GM21576 (cell line): ENCODE data around the gene ANKAR.
A peak's percentile ranks its signal among the peaks of the same experiment; 100 is the strongest.
"Not testable (repeated sequence)": the region's sequence is repeated elsewhere in the genome, so short reads cannot be mapped to it uniquely, and the experiment has no call there.

Experiments
- ATAC-seq: cut with Tn5 transposase; IDR thresholded peaks from one replicate; pipeline ENCODE4 v1.9.1; 2021; ENCODE audit warnings: mild to moderate bottlenecking, moderate library complexity; ENCODE audit not compliant: unreplicated experiment

The ANKAR gene

GRCh38 chr2:189659734-189660133, 14.7 kb upstream of the ANKAR start:
- no peak for ATAC-seq

GRCh38 chr2:189660803-189661147, 13.7 kb upstream of the ANKAR start:
- ATAC-seq = no peak

- ATAC-seq = peak; percentile 92
Observed at GRCh38 chr2:189661148-189661956, 13.1 kb upstream of the ANKAR start, which contains the start of gene ASNSD1. TSS of gene ASNSD1 (plus strand) at chr2:189661459. CDS start at chr2:189666133, 4,674 bp downstream.

- ATAC-seq = no peak
Observed at GRCh38 chr2:189661957-189662321, 12.5 kb upstream of the ANKAR start.

- no peak for ATAC-seq
Observed at GRCh38 chr2:189662669-189663226, 11.7 kb upstream of the ANKAR start.

- not testable (repeated sequence) for ATAC-seq
Observed at GRCh38 chr2:189663319-189663718, 11.2 kb upstream of the ANKAR start.

GRCh38 chr2:189669913-189670312, 4.6 kb upstream of the ANKAR start:
- no peak for ATAC-seq

GRCh38 chr2:189673661-189674373, 653 bp upstream of the ANKAR start:
- ATAC-seq = no peak

- no peak for ATAC-seq
Observed at GRCh38 chr2:189676471-189676870, 2.0 kb downstream of the ANKAR start.

GRCh38 chr2:189679226-189679625, 4.8 kb downstream of the ANKAR start:
- ATAC-seq = no peak

GRCh38 chr2:189681203-189681602, 6.7 kb downstream of the ANKAR start:
- ATAC-seq = no peak

GRCh38 chr2:189681903-189682302, 7.4 kb downstream of the ANKAR start:
- no peak for ATAC-seq

- no peak for ATAC-seq
Observed at GRCh38 chr2:189683348-189683747, 8.9 kb downstream of the ANKAR start.

GRCh38 chr2:189684811-189685210, 10.3 kb downstream of the ANKAR start:
- no peak for ATAC-seq

GRCh38 chr2:189685540-189686229, 11.2 kb downstream of the ANKAR start:
- no peak for ATAC-seq

- not testable (repeated sequence) for ATAC-seq
Observed at GRCh38 chr2:189687796-189688195, 13.3 kb downstream of the ANKAR start.

GRCh38 chr2:189696223-189696622, 21.8 kb downstream of the ANKAR start:
- no peak for ATAC-seq

- no peak for ATAC-seq
Observed at GRCh38 chr2:189698020-189698887, 23.8 kb downstream of the ANKAR start.

- no peak for ATAC-seq
Observed at GRCh38 chr2:189700681-189701080, 26.2 kb downstream of the ANKAR start.

- no peak for ATAC-seq
Observed at GRCh38 chr2:189702071-189702470, 27.6 kb downstream of the ANKAR start.
